CD14-positive monocyte (primary cell): ENCODE data around the gene TMEM141. TPM values are rescaled to one million over a fixed set of nuclear protein-coding genes. Genes with fewer than 3 reads are reported as not detected.

Source experiments
- DNase-seq, 3 donors: peaks; one replicate each; pipeline ENCODE4 v3.0.0-alpha.2; 2011 to 2022
- H2AFZ ChIP-seq: 2 replicates; pipeline ENCODE4 v1.6.0; 2012; ENCODE audit warnings: mild to moderate bottlenecking, low read depth, low read length, inconsistent platforms; ENCODE audit not compliant: insufficient read depth, poor library complexity, severe bottlenecking
- H3K27ac ChIP-seq, 2 donors: 1 replicate in 1 of 2; 2 replicates in 1 of 2; pipeline ENCODE4 v1.5.1; 2012 to 2013; ENCODE audit warnings: low read length in 2 of 2, control low read depth in 1 of 2, inconsistent platforms in 1 of 2, low read depth in 1 of 2, mild to moderate bottlenecking in 1 of 2
- H3K27me3 ChIP-seq, 2 donors: one replicate each; pipeline versions ENCODE4 v1.6.0 to v1.6.1; 2011 to 2013; ENCODE audit warnings: low read length in 2 of 2; ENCODE audit not compliant: control insufficient read depth in 2 of 2, insufficient read depth in 2 of 2
- H3K36me3 ChIP-seq, 2 donors: replicated peaks in 1 of 2; 1 replicate in 1 of 2; 2 replicates in 1 of 2; pipeline versions ENCODE4 v1.5.1 to v1.6.1; 2012 to 2013; ENCODE audit warnings: low read length in 2 of 2, control low read depth in 1 of 2, inconsistent platforms in 1 of 2, mild to moderate bottlenecking in 1 of 2; ENCODE audit not compliant: insufficient read depth in 2 of 2, control insufficient read depth in 1 of 2
- H3K4me1 ChIP-seq, 2 donors: 1 replicate in 1 of 2; 2 replicates in 1 of 2; pipeline versions ENCODE4 v1.5.1 to v1.6.1; 2012 to 2013; ENCODE audit warnings: low read length in 2 of 2, control low read depth in 1 of 2, inconsistent platforms in 1 of 2, mild to moderate bottlenecking in 1 of 2, moderate library complexity in 1 of 2; ENCODE audit not compliant: insufficient read depth in 2 of 2, control insufficient read depth in 1 of 2
- H3K4me2 ChIP-seq: replicated peaks from 2 replicates; pipeline ENCODE3; 2012; ENCODE audit warnings: low read length, moderate library complexity, mild to moderate bottlenecking; ENCODE audit not compliant: poor library complexity, severe bottlenecking; ENCODE audit errors: extremely low read depth
- H3K4me3 ChIP-seq, 3 experiments: fragments of 200-600 bp in 1 of 3; sonication (generic) in 1 of 3; replicated peaks in 1 of 3; 1 replicate in 2 of 3; 2 replicates in 1 of 3; pipeline ENCODE4 v1.5.1; 2011 to 2013; ENCODE audit warnings: low read length in 3 of 3, mild to moderate bottlenecking in 3 of 3, control low read depth in 2 of 3, low read depth in 2 of 3, inconsistent platforms in 1 of 3, moderate library complexity in 1 of 3
- H3K79me2 ChIP-seq: 2 replicates; pipeline ENCODE4 v1.6.0; 2012; ENCODE audit warnings: mild to moderate bottlenecking, control low read depth, inconsistent platforms, low read length, moderate library complexity; ENCODE audit not compliant: insufficient read depth
- H3K9ac ChIP-seq: 2 replicates; pipeline ENCODE4 v1.6.0; 2017; ENCODE audit warnings: low read length, mild to moderate bottlenecking; ENCODE audit not compliant: insufficient read depth, poor library complexity, severe bottlenecking
- H3K9me3 ChIP-seq, 2 donors: replicated peaks in 1 of 2; 1 replicate in 1 of 2; 2 replicates in 1 of 2; pipeline versions ENCODE4 v1.5.1 to v1.6.1; 2012 to 2013; ENCODE audit warnings: low read length in 2 of 2, control low read depth in 1 of 2; ENCODE audit not compliant: control insufficient read depth in 1 of 2, insufficient read depth in 1 of 2
- H4K20me1 ChIP-seq: 2 replicates; pipeline ENCODE4 v1.6.0; 2012; ENCODE audit warnings: mild to moderate bottlenecking, low read length, control low read depth, moderate library complexity; ENCODE audit not compliant: insufficient read depth
- H3K27ac Mint-ChIP-seq, 7 donors: one replicate each; pipeline ENCODE4 v1.8.0; 2020; ENCODE audit warnings: mild to moderate bottlenecking in 7 of 7, mixed read lengths in 7 of 7, moderate library complexity in 6 of 7, inconsistent platforms in 2 of 7
- H3K27me3 Mint-ChIP-seq, 3 donors: one replicate each; pipeline ENCODE4 v1.8.0; 2021 to 2022; ENCODE audit warnings: low read depth in 3 of 3, mild to moderate bottlenecking in 3 of 3, mixed read lengths in 3 of 3, moderate library complexity in 3 of 3, inconsistent platforms in 1 of 3
- H3K36me3 Mint-ChIP-seq, 2 donors: one replicate each; pipeline ENCODE4 v1.8.0; 2020; ENCODE audit warnings: mixed read lengths in 2 of 2, inconsistent platforms in 1 of 2, mild to moderate bottlenecking in 1 of 2
- H3K4me1 Mint-ChIP-seq: one replicate; pipeline ENCODE4 v1.8.0; 2020; ENCODE audit warnings: mild to moderate bottlenecking, mixed read lengths
- H3K4me3 Mint-ChIP-seq, 2 donors: one replicate each; pipeline ENCODE4 v1.8.0; 2020; ENCODE audit warnings: mild to moderate bottlenecking in 2 of 2, mixed read lengths in 2 of 2, moderate library complexity in 1 of 2
- H3K9me3 Mint-ChIP-seq, 7 donors: one replicate each; pipeline ENCODE4 v1.8.0; 2020 to 2022; ENCODE audit warnings: mixed read lengths in 7 of 7, mild to moderate bottlenecking in 6 of 7, moderate library complexity in 6 of 7, inconsistent platforms in 2 of 7
- CTCF ChIP-seq: fragments of 200-600 bp; IDR thresholded peaks from one replicate; pipeline ENCODE4 v1.8.0; 2022; ENCODE audit warnings: antibody characterized with exemption, mild to moderate bottlenecking
- WGBS: methylation state at CpG from one replicate; pipeline ENCODE4 v1.1.5; 2013; ENCODE audit warnings: missing lambda C conversion rate; ENCODE audit not compliant: insufficient coverage; 5-methylcytosine and 5-hydroxymethylcytosine counted together
- intact Hi-C, 2 donors: fragments of 100-400 bp; cut with micrococcal nuclease; formaldehyde crosslinking; loops; one replicate each; pipeline versions ENCODE4 v1.15.0 to v1.15.1; 2023
- polyA plus RNA-seq, 3 donors: library from polyadenylated mRNA; depleted of rRNA in 1 of 3; unstranded in 2 of 3; stranded (reverse) in 1 of 3; fragments of 300-500 nt in 2 of 3; fragments of >200 nt in 1 of 3; fragmentation: Illumina TruSeq in 2 of 3; gene quantifications; 1 replicate in 2 of 3; 2 replicates in 1 of 3; pipeline ENCODE4 v1.2.3, GENCODE V29; 2012 to 2021

The TMEM141 gene
- polyA plus RNA-seq, 3 donors: 33.1 to 47.2 (median 39.2) TPM

DNA sequence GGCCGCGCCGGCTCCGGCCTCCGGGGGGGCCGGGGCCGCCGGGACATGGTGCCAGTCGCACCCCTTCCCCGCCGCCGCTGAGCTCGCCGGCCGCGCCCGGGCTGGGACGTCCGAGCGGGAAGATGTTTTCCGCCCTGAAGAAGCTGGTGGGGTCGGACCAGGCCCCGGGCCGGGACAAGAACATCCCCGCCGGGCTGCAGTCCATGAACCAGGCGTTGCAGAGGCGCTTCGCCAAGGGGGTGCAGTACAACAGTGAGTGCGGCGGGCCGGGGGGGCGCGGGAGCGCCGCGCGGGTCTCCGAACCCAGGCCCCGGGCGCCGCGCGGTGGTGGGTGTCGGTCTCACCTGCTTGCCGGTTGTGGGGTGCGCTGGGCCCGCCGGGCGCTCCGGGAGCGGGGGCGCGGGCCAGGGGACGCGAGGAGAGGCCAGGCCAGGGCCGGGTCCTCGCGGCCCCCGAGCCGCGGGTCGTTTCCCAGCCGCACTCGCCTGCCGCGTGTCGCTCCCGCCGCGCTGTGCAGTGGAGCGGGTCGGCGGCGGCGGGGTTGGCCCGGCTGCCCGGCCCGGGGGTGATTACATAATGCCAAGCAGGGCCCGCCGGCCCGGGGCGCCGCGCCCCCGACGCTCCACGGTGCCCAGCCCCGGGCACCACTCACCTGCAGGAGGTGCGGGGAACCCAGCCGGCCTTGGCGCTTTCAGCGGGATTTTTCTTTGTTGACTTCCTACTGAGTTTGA lies 17.1 kb downstream of the TMEM141 start:
- Mint-ChIP-seq H3K9me3 (peaks cover 0 to 3% (median 0%) of the 10 kb centered on the region in 7 donors), H3K4me1 (peaks cover 30% of the 10 kb centered on the region), H3K27ac (peak overlapping the region in 4 of 7 donors; percentile 35 to 81 (median 74)), H3K4me3 (peak overlapping the region; percentile 83 to 88), H3K36me3 (peaks cover 27 to 48% of the 10 kb centered on the region in 2 donors), H3K27me3 (peaks cover 0 to 7% (median 1%) of the 10 kb centered on the region in 3 donors)
- peak in 1 of 3 donors; percentile 6 for DNase-seq
- under 1% methylated on average over 93 of the region's 93 CpGs for WGBS
- Histone ChIP-seq H3K9ac (peak overlapping the region; percentile 81), H3K4me2 (peak overlapping the region; percentile 97), H3K4me3 (peak overlapping the region; percentile 65 to 92 (median 87)), H4K20me1 (peaks cover 37% of the 10 kb centered on the region), H3K4me1 (peaks cover 21 to 35% of the 10 kb centered on the region in 2 donors), H3K79me2 (peaks cover 50% of the 10 kb centered on the region), H2AFZ (peak overlapping the region; percentile 90), H3K36me3 (peaks cover 5 to 14% of the 10 kb centered on the region in 2 donors), H3K27ac (peak overlapping the region in 1 of 2 donors; percentile 70), H3K9me3 (no peaks in the 10 kb centered on the region), H3K27me3 (no peaks in the 10 kb centered on the region)
- no peak for TF ChIP-seq CTCF
- intact Hi-C loops: loop anchor here (5.0 to 10.0 kb wide), 2 partner anchors 34 to 137 kb away; partner anchors contain the start of genes AJM1 (in 1 of the 2), C8G (in 1 of the 2) and FBXW5 (in 1 of the 2)

DNA sequence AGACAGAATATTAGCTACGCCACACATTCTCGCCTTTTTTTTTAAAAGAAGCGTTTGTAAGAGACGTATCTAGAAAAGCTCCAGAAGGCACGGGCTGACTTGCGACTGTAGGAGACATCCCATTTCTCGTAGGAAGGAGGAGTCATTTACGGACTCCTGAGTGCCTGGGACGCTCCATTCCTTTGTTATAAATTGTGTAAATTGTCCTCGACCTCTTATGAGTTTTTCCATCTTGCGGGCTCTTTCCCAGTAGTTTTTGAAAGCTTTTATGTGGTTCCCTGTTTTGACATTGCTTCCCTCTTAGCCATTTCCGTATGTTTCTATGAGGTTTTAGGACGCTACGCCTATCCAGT lies 17.6 kb downstream of the TMEM141 start:
- peaks cover 41% of the 10 kb centered on the region for H4K20me1 ChIP-seq
- DNase-seq: peak in 2 of 3 donors; percentile 3 to 12
- intact Hi-C loops: loop anchor here (5.0 to 10.0 kb wide), 2 partner anchors 34 to 136 kb away; partner anchors contain the start of genes AJM1 (in 1 of the 2), C8G (in 1 of the 2) and FBXW5 (in 1 of the 2)
- peaks cover 21 to 35% of the 10 kb centered on the region in 2 donors for H3K4me1 ChIP-seq
- peak overlapping the region; percentile 48 to 92 (median 87) for H3K4me3 ChIP-seq
- peak overlapping the region; percentile 90 for H2AFZ ChIP-seq
- peaks cover 5 to 19% of the 10 kb centered on the region in 2 donors for H3K36me3 ChIP-seq
- peak overlapping the region in 1 of 2 donors; percentile 70 for H3K27ac ChIP-seq
- peak overlapping the region in 4 of 7 donors; percentile 36 to 80 (median 58) for H3K27ac Mint-ChIP-seq
- H3K36me3 Mint-ChIP-seq: peaks cover 30 to 50% of the 10 kb centered on the region in 2 donors
- 0% methylated on average over 9 of the region's 14 CpGs for WGBS
- peak overlapping the region; percentile 97 for H3K4me2 ChIP-seq
- TF ChIP-seq CTCF: no peak
- H3K4me1 Mint-ChIP-seq: peaks cover 30% of the 10 kb centered on the region
- peaks cover 0 to 2% (median 0%) of the 10 kb centered on the region in 7 donors for H3K9me3 Mint-ChIP-seq
- peaks cover 50% of the 10 kb centered on the region for H3K79me2 ChIP-seq
- peak overlapping the region; percentile 78 to 88 for H3K4me3 Mint-ChIP-seq
- peaks cover 0 to 2% (median 0%) of the 10 kb centered on the region in 3 donors for H3K27me3 Mint-ChIP-seq
- peak overlapping the region; percentile 81 for H3K9ac ChIP-seq
- H3K9me3 ChIP-seq: no peaks in the 10 kb centered on the region
- no peaks in the 10 kb centered on the region for H3K27me3 ChIP-seq
